Activated CD4-positive, alpha-beta T cell treated with anti-CD3 and anti-CD28 coated beads, Interleukin-2, amount 10 ng/mL, durations not matched to agents 24 days and 14 days (primary cell): ENCODE results near the gene THOC2. TPM values are rescaled to one million over a fixed set of nuclear protein-coding genes. Genes with fewer than 3 reads are reported as not detected.
A peak's percentile ranks its signal among the peaks of the same experiment; 100 is the strongest.
"Not testable (repeated sequence)": the region's sequence is repeated elsewhere in the genome, so short reads cannot be mapped to it uniquely, and the experiment has no call there.

ENCODE experiments used
- DNase-seq: peaks from one replicate; pipeline ENCODE4 v3.0.0; 2022
- H3K27ac Mint-ChIP-seq: one replicate; pipeline ENCODE4 v1.8.0; 2022; ENCODE audit warnings: mild to moderate bottlenecking, mixed read lengths
- H3K27me3 Mint-ChIP-seq: one replicate; pipeline ENCODE4 v1.8.0; 2022; ENCODE audit warnings: mixed read lengths
- H3K36me3 Mint-ChIP-seq: one replicate; pipeline ENCODE4 v1.8.0; 2022; ENCODE audit warnings: low read depth, mild to moderate bottlenecking, mixed read lengths
- H3K4me1 Mint-ChIP-seq: one replicate; pipeline ENCODE4 v1.8.0; 2021; ENCODE audit warnings: mixed read lengths
- H3K4me3 Mint-ChIP-seq: one replicate; pipeline ENCODE4 v1.8.0; 2022; ENCODE audit warnings: mild to moderate bottlenecking, moderate library complexity, mixed read lengths
- H3K9me3 Mint-ChIP-seq: one replicate; pipeline ENCODE4 v1.8.0; 2021; ENCODE audit warnings: mixed read lengths
- intact Hi-C: fragments of 100-400 bp; cut with micrococcal nuclease; formaldehyde crosslinking; loops from one replicate; pipeline ENCODE4 v1.15.1; 2023
- total RNA-seq: library from RNA; stranded (reverse); gene quantifications from 2 replicates; pipeline ENCODE4 v1.2.3, GENCODE V29; 2022

Gene THOC2, protein sequence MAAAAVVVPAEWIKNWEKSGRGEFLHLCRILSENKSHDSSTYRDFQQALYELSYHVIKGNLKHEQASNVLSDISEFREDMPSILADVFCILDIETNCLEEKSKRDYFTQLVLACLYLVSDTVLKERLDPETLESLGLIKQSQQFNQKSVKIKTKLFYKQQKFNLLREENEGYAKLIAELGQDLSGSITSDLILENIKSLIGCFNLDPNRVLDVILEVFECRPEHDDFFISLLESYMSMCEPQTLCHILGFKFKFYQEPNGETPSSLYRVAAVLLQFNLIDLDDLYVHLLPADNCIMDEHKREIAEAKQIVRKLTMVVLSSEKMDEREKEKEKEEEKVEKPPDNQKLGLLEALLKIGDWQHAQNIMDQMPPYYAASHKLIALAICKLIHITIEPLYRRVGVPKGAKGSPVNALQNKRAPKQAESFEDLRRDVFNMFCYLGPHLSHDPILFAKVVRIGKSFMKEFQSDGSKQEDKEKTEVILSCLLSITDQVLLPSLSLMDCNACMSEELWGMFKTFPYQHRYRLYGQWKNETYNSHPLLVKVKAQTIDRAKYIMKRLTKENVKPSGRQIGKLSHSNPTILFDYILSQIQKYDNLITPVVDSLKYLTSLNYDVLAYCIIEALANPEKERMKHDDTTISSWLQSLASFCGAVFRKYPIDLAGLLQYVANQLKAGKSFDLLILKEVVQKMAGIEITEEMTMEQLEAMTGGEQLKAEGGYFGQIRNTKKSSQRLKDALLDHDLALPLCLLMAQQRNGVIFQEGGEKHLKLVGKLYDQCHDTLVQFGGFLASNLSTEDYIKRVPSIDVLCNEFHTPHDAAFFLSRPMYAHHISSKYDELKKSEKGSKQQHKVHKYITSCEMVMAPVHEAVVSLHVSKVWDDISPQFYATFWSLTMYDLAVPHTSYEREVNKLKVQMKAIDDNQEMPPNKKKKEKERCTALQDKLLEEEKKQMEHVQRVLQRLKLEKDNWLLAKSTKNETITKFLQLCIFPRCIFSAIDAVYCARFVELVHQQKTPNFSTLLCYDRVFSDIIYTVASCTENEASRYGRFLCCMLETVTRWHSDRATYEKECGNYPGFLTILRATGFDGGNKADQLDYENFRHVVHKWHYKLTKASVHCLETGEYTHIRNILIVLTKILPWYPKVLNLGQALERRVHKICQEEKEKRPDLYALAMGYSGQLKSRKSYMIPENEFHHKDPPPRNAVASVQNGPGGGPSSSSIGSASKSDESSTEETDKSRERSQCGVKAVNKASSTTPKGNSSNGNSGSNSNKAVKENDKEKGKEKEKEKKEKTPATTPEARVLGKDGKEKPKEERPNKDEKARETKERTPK (N-terminal part only)
- total RNA-seq = 91.2 and 96.7 TPM in 2 replicates

DNA sequence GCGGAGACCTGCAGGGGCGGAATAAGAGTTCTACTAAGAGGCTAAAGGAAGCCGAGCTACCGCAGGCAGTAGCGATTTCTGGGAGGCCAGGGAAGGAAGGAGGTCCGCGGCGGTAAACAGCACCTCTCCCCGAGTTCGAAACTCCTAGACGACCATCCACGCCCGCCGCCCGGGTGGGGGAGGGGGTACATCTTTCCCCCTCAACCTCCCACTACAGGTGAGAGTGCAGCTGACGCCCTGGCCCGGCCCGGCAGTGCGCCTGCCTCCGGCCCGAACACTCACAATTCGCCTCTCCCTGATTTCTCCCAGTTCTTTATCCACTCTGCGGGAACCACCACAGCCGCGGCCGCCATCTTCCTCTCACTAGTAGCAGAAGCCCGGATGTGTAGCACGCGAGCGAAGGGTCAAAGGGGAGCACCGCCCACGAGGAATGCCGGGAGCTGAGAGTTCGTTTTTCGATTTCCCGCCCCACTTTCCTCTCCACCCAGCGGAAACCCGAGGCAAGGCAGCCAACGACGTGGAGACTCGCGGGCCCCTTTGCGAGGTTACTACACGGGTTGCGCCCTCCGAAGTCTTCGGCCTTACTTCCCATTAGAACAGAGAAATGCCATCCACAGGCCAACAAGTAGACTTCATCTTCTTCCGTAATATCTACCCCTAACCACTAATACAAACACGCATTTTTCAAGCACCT is at the start of gene THOC2:
THOC2 (minus strand) TSS at position 383 of the 694 bp plus-strand sequence; CDS start at position 353, 30 bp downstream.
- no peaks in the 10 kb centered on the region for H3K27me3 Mint-ChIP-seq
- peak within 1 kb of the TSS; percentile 97 for H3K4me3 Mint-ChIP-seq
- no peaks in the 10 kb centered on the region for H3K9me3 Mint-ChIP-seq
- peaks cover 17% of the 10 kb centered on the region for H3K4me1 Mint-ChIP-seq
- peak within 1 kb of the TSS; percentile 95 for H3K27ac Mint-ChIP-seq
- intact Hi-C loops = loop anchor here (2.0 kb wide), 1 partner anchor 32 kb away; no protein-coding TSS in a partner anchor
- peak; percentile 92 for DNase-seq
- H3K36me3 Mint-ChIP-seq = peaks cover 4% of the 10 kb centered on the region

DNA sequence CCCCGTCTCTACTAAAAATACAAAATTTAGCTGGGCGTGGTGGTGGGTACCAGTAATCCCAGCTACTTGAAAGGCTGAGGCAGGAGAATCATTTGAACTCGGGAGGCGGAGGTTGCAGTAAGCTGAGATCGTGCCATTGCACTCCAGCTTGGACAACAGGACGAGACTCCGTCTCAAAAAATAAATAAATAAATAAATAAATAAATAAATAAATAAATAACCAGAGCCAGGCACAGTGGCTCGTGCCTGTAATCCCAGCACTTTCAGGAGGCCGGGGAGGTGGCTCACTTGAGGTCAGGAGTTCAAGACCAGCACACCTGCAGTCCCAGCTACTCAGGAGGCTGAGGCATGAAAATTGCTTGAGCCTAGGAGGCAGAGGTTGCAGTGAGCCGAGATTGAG is 48.9 kb upstream of the THOC2 start:
- intact Hi-C loops, H3K4me3 Mint-ChIP-seq, H3K27me3 Mint-ChIP-seq, H3K9me3 Mint-ChIP-seq, H3K36me3 Mint-ChIP-seq, H3K4me1 Mint-ChIP-seq, DNase-seq, H3K27ac Mint-ChIP-seq: not testable (repeated sequence)

DNA sequence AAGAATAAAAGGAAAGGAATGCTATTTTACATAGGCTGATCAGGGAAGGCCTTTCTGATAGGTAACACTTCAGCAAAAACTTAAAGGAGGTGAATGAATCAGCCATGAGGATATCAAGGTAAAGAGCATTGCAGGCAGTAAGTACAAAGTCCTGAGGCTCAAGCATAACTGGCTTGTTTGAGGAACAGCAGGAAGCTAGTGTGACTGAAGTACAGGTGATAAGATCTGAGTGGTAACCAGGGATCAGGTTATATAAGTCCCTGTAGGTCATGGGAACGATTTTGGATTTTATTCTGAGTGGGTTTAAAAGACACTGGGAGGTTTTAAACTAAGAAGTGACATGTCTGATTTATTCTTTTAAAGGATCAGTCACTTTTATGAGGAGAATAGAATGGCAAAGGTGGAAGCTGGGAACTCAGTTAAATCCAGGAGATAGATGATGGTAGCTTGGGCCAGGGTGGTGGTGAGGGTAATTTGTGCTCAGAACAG is 47.1 kb upstream of the THOC2 start:
- DNase-seq = no peak
- Mint-ChIP-seq H3K4me3 (no peak overlapping the region), H3K36me3 (no peaks in the 10 kb centered on the region), H3K27me3 (no peaks in the 10 kb centered on the region), H3K4me1 (no peaks in the 10 kb centered on the region), H3K27ac (no peak overlapping the region), H3K9me3 (no peaks in the 10 kb centered on the region)
- intact Hi-C loops = no loop called here

DNA sequence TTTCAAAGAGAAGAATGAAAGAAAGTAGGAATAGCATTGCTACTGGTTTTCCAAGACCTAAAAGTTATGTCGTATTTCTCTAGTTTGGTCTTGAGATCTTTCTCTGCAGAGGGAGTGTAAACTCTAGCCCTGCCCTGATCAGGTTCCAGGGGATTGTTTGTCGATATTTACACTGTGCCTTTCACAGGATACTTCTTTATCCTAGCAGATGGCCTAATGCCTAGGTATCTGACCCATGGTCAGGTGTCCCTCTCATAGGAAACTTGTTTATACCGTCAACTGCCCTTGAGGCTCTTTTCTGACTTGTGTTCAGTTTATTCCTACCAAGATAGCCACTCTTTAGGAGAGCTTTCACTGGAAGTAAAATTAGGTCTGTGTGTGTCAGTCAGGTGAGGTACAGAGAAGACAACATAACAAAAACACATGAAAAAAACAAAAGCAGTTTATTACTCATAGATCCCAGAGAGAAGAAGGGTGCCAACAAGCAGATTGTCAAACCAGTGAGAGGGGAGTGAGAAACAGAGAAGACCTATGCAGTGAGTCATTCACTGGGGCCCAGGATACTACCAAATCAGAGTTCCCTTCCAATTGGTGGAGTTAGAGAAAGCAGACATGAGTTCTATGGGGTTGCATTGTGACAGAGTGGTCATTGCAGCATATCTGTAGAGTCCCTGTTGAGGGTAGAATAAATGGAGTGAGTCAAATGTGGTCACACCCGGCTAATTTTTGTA is 40.6 kb upstream of the THOC2 start:
- Mint-ChIP-seq H3K36me3 (no peaks in the 10 kb centered on the region), H3K9me3 (no peaks in the 10 kb centered on the region), H3K4me1 (no peaks in the 10 kb centered on the region), H3K4me3 (no peak overlapping the region), H3K27me3 (no peaks in the 10 kb centered on the region), H3K27ac (no peak overlapping the region)
- no peak for DNase-seq
- intact Hi-C loops = no loop called here

DNA sequence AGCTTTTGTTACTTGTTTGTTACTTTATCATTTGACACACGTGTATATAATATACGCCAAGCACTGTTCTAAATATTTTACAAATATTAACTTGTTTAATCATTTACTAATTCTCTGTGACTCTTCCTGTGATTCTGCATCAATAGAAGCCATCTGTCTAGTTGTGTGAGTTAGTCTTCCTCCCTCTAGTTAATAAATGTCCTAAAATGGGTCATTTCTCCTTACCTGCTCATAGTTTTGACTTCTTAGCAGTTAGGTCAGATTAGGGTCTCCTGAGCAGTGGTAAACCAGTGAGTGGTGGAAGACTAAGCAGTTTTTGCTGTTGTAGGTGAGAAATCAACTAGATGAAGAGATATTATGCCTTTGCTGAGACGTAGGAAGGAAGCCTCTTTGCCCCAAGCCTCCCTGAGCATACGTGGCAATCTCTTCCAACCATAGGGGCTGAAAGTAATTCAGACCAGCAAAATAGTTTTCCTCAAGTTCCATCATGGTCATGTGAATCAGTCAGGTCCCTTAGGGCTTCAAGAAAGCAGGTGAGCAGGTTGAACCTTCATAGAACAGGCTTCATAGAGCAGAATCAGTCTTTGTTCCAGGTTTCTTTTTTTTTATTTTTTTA is 38.7 kb upstream of the THOC2 start:
- Mint-ChIP-seq H3K4me1 (no peaks in the 10 kb centered on the region), H3K27me3 (no peaks in the 10 kb centered on the region), H3K27ac (no peak overlapping the region), H3K36me3 (no peaks in the 10 kb centered on the region), H3K4me3 (no peak overlapping the region), H3K9me3 (no peaks in the 10 kb centered on the region)
- intact Hi-C loops = no loop called here
- DNase-seq = no peak

DNA sequence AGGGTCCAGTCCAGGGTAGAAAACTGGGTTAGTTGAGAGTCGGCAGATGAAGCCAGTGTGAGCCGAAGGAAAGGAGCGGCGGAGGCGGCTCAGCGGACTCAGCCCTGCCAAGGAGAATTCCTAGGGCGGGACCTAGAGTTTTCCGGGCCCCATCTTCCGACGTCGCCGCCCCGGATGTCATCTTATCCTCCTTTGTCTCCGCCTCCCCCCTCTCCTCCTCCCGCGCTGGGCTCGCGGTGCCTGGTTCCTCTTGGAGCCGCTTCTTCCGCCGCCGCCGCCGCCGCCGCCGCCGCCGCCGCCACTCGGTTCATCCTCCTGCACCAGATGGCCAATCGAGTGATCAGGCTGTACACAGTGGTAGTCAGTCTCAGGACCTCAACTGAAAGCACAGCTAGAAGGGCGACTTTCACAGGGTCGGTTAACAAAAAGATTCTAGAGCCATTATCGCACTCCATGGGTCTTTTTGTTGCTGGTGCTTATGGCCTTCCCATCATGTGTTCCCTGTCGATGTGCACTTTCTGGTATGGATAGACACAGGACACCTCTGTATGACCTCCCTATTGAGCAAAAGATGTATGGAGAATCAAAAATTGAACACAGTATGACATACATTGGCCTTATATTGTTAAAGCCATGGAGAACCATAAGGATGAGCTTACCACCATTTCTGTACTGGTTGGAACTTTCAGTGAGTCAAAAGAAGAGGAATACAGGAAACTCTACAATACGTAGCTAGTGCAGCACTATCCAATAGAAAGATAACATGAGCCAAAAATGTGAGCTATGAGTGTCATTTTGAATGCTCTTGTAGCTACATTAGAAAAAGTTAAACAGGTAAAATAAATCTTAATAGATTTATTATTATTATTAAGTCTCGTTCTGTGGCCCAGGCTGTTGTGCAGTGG is 32.4 kb upstream of the THOC2 start:
- DNase-seq = peak; percentile 82
- Mint-ChIP-seq H3K4me3 (peak overlapping the region; percentile 83), H3K4me1 (peaks cover 9% of the 10 kb centered on the region), H3K9me3 (no peaks in the 10 kb centered on the region), H3K27ac (peak overlapping the region; percentile 49), H3K36me3 (no peaks in the 10 kb centered on the region), H3K27me3 (peaks cover 2% of the 10 kb centered on the region)
- intact Hi-C loops = loop anchor here (2.0 kb wide), 1 partner anchor 32 kb away; the partner anchor contains the start of gene THOC2

DNA sequence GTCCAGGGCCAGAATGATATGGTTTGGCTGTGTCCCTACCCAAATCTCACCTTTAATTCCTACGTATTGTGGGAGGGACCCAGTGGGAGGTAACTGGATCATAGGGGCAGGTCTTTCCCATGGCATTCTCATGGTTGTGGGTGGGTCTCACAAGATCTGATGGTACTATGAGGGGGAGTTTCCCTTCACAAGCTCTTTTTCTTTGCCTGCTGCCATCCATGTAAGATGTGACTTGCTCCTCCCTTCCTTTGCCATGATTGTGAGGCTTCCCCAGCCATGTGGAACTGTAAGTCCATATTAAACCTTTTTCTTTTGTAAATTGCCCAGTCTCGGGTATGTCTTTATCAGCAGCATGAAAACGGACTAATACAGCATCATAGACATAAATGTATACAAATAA is 27.0 kb upstream of the THOC2 start:
- DNase-seq, H3K27me3 Mint-ChIP-seq, H3K27ac Mint-ChIP-seq, H3K9me3 Mint-ChIP-seq, H3K36me3 Mint-ChIP-seq, H3K4me3 Mint-ChIP-seq, H3K4me1 Mint-ChIP-seq, intact Hi-C loops: not testable (repeated sequence)

DNA sequence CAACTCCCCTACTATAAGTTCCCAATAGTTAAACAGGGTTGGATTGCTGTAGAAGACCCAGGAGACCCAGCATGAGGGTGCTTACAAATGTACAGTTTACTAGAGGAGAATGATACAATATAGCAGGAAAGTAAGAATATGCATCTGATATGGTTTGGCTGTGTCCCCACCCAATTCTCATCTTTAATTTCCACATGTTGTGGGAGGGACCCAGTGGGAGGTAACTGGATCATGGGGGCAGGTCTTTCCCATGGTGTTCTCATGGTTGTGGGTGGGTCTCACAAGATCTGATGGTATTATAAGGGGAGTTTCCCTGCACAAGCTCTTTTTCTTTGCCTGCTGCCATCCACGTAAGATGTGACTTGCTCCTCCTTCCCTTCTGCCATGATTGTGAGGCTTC is 24.9 kb upstream of the THOC2 start:
- H3K4me3 Mint-ChIP-seq, H3K27ac Mint-ChIP-seq, DNase-seq, H3K9me3 Mint-ChIP-seq, intact Hi-C loops, H3K27me3 Mint-ChIP-seq, H3K4me1 Mint-ChIP-seq, H3K36me3 Mint-ChIP-seq: not testable (repeated sequence)

DNA sequence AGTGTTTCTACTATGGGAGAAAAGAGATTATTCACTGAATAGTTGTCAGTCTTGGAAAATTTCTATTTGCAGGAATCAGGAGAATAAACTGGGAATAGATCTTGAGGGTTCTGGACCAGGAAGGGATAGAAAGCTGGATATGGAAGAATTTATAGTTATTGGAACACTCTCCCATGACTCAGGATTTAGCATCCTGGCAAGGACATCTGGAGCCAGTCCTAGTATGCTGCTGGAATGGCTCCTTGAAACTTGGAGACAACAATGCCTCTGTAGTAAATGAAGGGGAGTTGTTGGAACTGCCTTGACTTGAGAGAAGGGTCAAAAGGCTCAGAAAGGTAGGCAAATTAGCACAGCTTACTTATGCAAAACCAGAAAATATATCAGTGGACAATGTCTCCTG is 23.5 kb upstream of the THOC2 start:
- intact Hi-C loops = no loop called here
- Mint-ChIP-seq H3K4me3 (no peak overlapping the region), H3K36me3 (no peaks in the 10 kb centered on the region), H3K4me1 (no peaks in the 10 kb centered on the region), H3K9me3 (no peaks in the 10 kb centered on the region), H3K27me3 (peaks cover 5% of the 10 kb centered on the region), H3K27ac (no peak overlapping the region)
- DNase-seq = no peak

DNA sequence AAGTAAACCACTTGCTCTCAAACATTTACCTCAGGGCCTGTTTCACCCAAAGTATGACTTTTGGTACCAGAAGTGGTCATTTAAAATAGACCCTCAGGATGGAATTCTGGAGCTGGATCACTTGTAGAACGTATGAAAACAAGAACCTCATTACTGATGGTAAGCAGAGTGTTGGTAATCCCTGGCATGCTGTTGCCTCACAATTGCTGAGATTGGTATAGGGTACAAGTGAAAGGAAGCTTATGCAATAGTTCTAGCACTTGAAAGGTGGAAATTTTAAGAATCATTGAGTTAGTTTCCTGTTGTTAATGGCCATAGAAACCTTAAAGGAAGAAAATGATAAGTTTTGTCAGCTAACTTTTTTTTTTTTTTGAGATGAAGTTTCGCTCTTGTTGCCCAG is 22.3 kb upstream of the THOC2 start:
- DNase-seq = no peak
- H3K4me3 Mint-ChIP-seq = no peak overlapping the region
- no peaks in the 10 kb centered on the region for H3K4me1 Mint-ChIP-seq
- H3K27ac Mint-ChIP-seq = no peak overlapping the region
- no peaks in the 10 kb centered on the region for H3K36me3 Mint-ChIP-seq
- intact Hi-C loops = no loop called here
- peaks cover 5% of the 10 kb centered on the region for H3K27me3 Mint-ChIP-seq
- H3K9me3 Mint-ChIP-seq = no peaks in the 10 kb centered on the region

DNA sequence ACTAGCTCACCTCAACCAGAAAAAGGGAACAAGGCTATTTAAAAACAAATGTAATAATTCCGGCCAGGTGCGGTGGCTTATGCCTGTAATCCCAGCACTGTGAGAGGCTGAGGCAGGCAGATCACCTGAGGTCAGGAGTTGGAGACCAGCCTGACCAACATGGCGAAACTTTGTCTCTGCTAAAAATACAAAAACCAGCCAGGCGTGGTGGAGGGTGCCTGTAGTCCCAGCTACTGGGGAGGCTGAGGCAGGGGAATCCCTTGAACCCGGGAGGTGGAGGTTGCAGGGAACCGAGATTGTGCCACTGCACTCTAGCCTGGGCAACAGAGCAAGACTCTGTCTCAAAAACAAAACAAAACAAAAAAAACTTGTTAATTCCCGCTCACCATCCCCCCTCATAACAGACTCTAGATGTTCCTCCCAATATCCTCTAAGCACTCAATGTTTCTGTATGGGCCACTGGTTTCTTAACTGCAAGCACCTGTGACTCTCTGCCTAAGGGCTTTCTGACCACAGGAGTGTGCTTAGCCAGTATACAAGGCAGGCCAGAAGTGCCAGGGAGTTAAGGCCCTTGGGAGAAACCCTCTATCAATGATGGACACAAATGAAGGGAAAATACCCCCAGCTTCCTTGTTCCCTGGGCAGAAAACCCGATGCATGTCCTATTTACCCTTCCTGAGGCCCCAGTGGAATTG is 21.0 kb upstream of the THOC2 start:
- Mint-ChIP-seq H3K9me3 (no peaks in the 10 kb centered on the region), H3K36me3 (no peaks in the 10 kb centered on the region), H3K27ac (no peak overlapping the region), H3K4me3 (no peak overlapping the region), H3K4me1 (no peaks in the 10 kb centered on the region), H3K27me3 (peaks cover 5% of the 10 kb centered on the region)
- DNase-seq = no peak
- intact Hi-C loops = no loop called here
